GM15510 (cell line): ENCODE measurements around the gene MBD6.

Experiments
- POLR2A ChIP-seq: IDR thresholded peaks from 3 replicates; pipeline ENCODE4 v1.6.1; 2011; ENCODE audit warnings: borderline replicate concordance; ENCODE audit not compliant: insufficient read length; ENCODE audit errors: extremely low read depth

Gene MBD6

GRCh38 chr12:57522011-57522886 is at the start of gene MBD6:
Gene MBD6 (plus strand): TSS chr12:57522824. CDS start chr12:57524304, 1,480 bp downstream.
- TF ChIP-seq POLR2A, result peak; percentile 55

- TF ChIP-seq POLR2A, result no peak
Measured at GRCh38 chr12:57473392-57473791, 49.2 kb upstream of the MBD6 start.

GRCh38 chr12:57473886-57474285 is 48.7 kb upstream of the MBD6 start:
- TF ChIP-seq POLR2A, result no peak

GRCh38 chr12:57474430-57474829 is 48.2 kb upstream of the MBD6 start:
- TF ChIP-seq POLR2A, result no peak

GRCh38 chr12:57474862-57475261 is 47.8 kb upstream of the MBD6 start:
- no peak for TF ChIP-seq POLR2A

GRCh38 chr12:57475271-57476161 is 47.1 kb upstream of the MBD6 start:
- no peak for TF ChIP-seq POLR2A

GRCh38 chr12:57476162-57476992 is 46.2 kb upstream of the MBD6 start:
- peak; percentile 30 for TF ChIP-seq POLR2A

GRCh38 chr12:57476993-57477709 is 45.5 kb upstream of the MBD6 start:
- no peak for TF ChIP-seq POLR2A

- peak; percentile 48 for TF ChIP-seq POLR2A
Measured at GRCh38 chr12:57477710-57478681, 44.6 kb upstream of the MBD6 start.

- TF ChIP-seq POLR2A, result no peak
Measured at GRCh38 chr12:57479043-57479375, 43.6 kb upstream of the MBD6 start.

- TF ChIP-seq POLR2A, result peak; percentile 38
Measured at GRCh38 chr12:57479376-57480115, 43.1 kb upstream of the MBD6 start, which contains the start of gene ARHGAP9. Gene ARHGAP9 (minus strand): TSS chr12:57479866. CDS start chr12:57479406, 460 bp downstream.

GRCh38 chr12:57481671-57482070 is 41.0 kb upstream of the MBD6 start:
- no peak for TF ChIP-seq POLR2A

GRCh38 chr12:57483466-57483865 is 39.2 kb upstream of the MBD6 start:
- TF ChIP-seq POLR2A, result no peak

GRCh38 chr12:57485695-57486094 is 36.9 kb upstream of the MBD6 start:
- no peak for TF ChIP-seq POLR2A
